T1000 (cell line): Measurements from ENCODE around the gene F2.

Experiments
- DNase-seq: peaks from one replicate; lab custom pipeline; 2025; ENCODE audit warnings: mixed read lengths; lab: John Stamatoyannopoulos, UW

F2 gene

GRCh38 chr11:46743693-46744339, 24.8 kb downstream of the F2 start:
- no peak for DNase-seq

GRCh38 chr11:46745328-46745727, 26.3 kb downstream of the F2 start:
- DNase-seq = no peak

GRCh38 chr11:46745995-46746394, 27.0 kb downstream of the F2 start:
- DNase-seq = no peak

GRCh38 chr11:46747150-46747549, 28.1 kb downstream of the F2 start:
- DNase-seq = no peak

- no peak for DNase-seq
Observed at GRCh38 chr11:46755962-46756361, 36.9 kb downstream of the F2 start.

- DNase-seq = no peak
Observed at GRCh38 chr11:46759196-46759595, 40.2 kb downstream of the F2 start.

GRCh38 chr11:46760429-46761128, 41.6 kb downstream of the F2 start:
- DNase-seq = no peak

- no peak for DNase-seq
Observed at GRCh38 chr11:46761807-46762206, 42.8 kb downstream of the F2 start.

GRCh38 chr11:46762248-46762647, 43.2 kb downstream of the F2 start:
- DNase-seq = no peak

- DNase-seq = no peak
Observed at GRCh38 chr11:46766656-46767055, 47.6 kb downstream of the F2 start.

GRCh38 chr11:46769636-46770221, 50.7 kb downstream of the F2 start:
- DNase-seq = no peak

GRCh38 chr11:46776878-46777277, 57.9 kb downstream of the F2 start:
- no peak for DNase-seq

GRCh38 chr11:46778416-46778815, 59.4 kb downstream of the F2 start:
- DNase-seq = no peak
